Measurements from ENCODE around the gene KATNAL1.

GRCh38 chr13:30345426-30346100 lies 38.2 kb upstream of the KATNAL1 start:
- TF ChIP-seq EP300 (IDR thresholded peaks at IDR 0.05; ENCODE audit: low read depth), result no peak
- no peak for TF ChIP-seq POLR2A (IDR thresholded peaks at IDR 0.05)
- TF ChIP-seq CTCF (IDR thresholded peaks at IDR 0.05), result no peak
- no peak for TF ChIP-seq POLR2AphosphoS5 (IDR thresholded peaks at IDR 0.05)

Data from transverse colon (tissue), 4 donors.